ENCODE data around the gene KBTBD12. TPM values are rescaled to one million over a fixed set of nuclear protein-coding genes. Genes with fewer than 3 reads are reported as not detected.

KBTBD12 gene
- total and polyA plus RNA-seq, 2 donors (not counting 3 experiments of a cell fraction or from before 2014, with no cell fraction given) = not detected

GRCh38 chr3:127933396-127933795, 18.4 kb downstream of the KBTBD12 start:
- no peak overlapping the region for H3K9ac ChIP-seq (replicated peaks; ENCODE audit: extremely low read depth, insufficient read depth, low read length)
- BruUV-seq (replicated peaks) = no TSS peak
- TF ChIP-seq GATA2 (IDR thresholded peaks at IDR 0.05; ENCODE audit: insufficient read depth, insufficient read length, low read depth, low read length) (no peak), MYC (IDR thresholded peaks at IDR 0.05; ENCODE audit: low read depth, low read length) (no peak), MAX (IDR thresholded peaks at IDR 0.05; ENCODE audit: insufficient read depth, insufficient read length) (no peak), CTCF (IDR thresholded peaks at IDR 0.05; ENCODE audit: extremely low read depth in 1 of 2, insufficient read depth in 1 of 2, low read depth in 1 of 2, low read length in 2 of 2) (no peak), POLR2AphosphoS5 (IDR thresholded peaks at IDR 0.05; ENCODE audit: insufficient read depth, low read depth, low read length) (no peak), FOS (IDR thresholded peaks at IDR 0.05; ENCODE audit: borderline replicate concordance, insufficient read depth, low read length) (no peak), POLR2A (IDR thresholded peaks at IDR 0.05; ENCODE audit: low read depth, low read length) (no peak), JUN (IDR thresholded peaks at IDR 0.05; ENCODE audit: borderline replicate concordance, insufficient read depth, insufficient read length, low read depth) (no peak), EZH2 (IDR thresholded peaks at IDR 0.05; ENCODE audit: borderline replicate concordance, low read depth, low read length, severe bottlenecking) (no peak)
- H3K4me3 ChIP-seq (replicated peaks in 1 of 3; ENCODE audit: insufficient read depth in 1 of 3, low read depth in 1 of 3, low read length in 3 of 3) = no peak overlapping the region
- no peaks in the 10 kb centered on the region for H3K36me3 ChIP-seq (ENCODE audit: control insufficient read depth in 2 of 2, extremely low read depth in 1 of 2, insufficient read depth in 2 of 2, low read length in 2 of 2)
- H3K79me2 ChIP-seq (ENCODE audit: control insufficient read depth, insufficient read depth, low read length) = no peaks in the 10 kb centered on the region
- dilution Hi-C loops (cut with MboI; ENCODE audit: extremely low pct_ligation_motif_present, low sequenced_read_pairs) (no loop called here), intact Hi-C loops (cut with micrococcal nuclease) (no loop called here)
- DNase-seq (ENCODE audit: low read depth, low spot score) = no peak
- no peak overlapping the region for H3K4me2 ChIP-seq (ENCODE audit: insufficient read depth, low read length)
- no peak overlapping the region for H3K27ac ChIP-seq (ENCODE audit: insufficient read depth, low read depth, low read length)
- no peak for FAIRE-seq
- H2AFZ ChIP-seq (ENCODE audit: low read depth, low read length) = no peak overlapping the region
- CTCF ChIA-PET = interaction anchor here (0.9 kb wide), 1 partner anchor 242 kb away, joined by 3 read pairs; no protein-coding TSS in a partner anchor
- no peaks in the 10 kb centered on the region for H3K4me1 ChIP-seq (ENCODE audit: control insufficient read depth, extremely low read depth, insufficient read depth, low read length)
- peaks cover 15 to 54% of the 10 kb centered on the region in 2 experiments for H3K27me3 ChIP-seq (ENCODE audit: control insufficient read depth in 2 of 2, insufficient read depth in 2 of 2, low read length in 2 of 2)
- no peaks in the 10 kb centered on the region for H3K9me3 ChIP-seq (replicated peaks; ENCODE audit: control insufficient read depth, insufficient read depth, low read length)
- no peaks in the 10 kb centered on the region for H3K9me1 ChIP-seq (replicated peaks; ENCODE audit: control insufficient read depth, extremely low read depth, insufficient read depth, low read length)
- POLR2A ChIA-PET = no interaction called here
- H4K20me1 ChIP-seq (replicated peaks; ENCODE audit: control insufficient read depth, extremely low read depth, insufficient read depth, low read length) = no peaks in the 10 kb centered on the region
